ENCODE results near the gene ATP2B1. TPM values are rescaled to one million over a fixed set of nuclear protein-coding genes. Genes with fewer than 3 reads are reported as not detected.

ATP2B1 gene
- total RNA-seq, 1 donor from 2014 or later: 177 TPM

GRCh38 chr12:89589753-89590152 is 118.9 kb downstream of the ATP2B1 start:
- TF ChIP-seq EZH2phosphoT487 (IDR thresholded peaks at IDR 0.05) (no peak), EZH2 (IDR thresholded peaks at IDR 0.05) (no peak)
- TF ChIP-seq, protein P1, sequence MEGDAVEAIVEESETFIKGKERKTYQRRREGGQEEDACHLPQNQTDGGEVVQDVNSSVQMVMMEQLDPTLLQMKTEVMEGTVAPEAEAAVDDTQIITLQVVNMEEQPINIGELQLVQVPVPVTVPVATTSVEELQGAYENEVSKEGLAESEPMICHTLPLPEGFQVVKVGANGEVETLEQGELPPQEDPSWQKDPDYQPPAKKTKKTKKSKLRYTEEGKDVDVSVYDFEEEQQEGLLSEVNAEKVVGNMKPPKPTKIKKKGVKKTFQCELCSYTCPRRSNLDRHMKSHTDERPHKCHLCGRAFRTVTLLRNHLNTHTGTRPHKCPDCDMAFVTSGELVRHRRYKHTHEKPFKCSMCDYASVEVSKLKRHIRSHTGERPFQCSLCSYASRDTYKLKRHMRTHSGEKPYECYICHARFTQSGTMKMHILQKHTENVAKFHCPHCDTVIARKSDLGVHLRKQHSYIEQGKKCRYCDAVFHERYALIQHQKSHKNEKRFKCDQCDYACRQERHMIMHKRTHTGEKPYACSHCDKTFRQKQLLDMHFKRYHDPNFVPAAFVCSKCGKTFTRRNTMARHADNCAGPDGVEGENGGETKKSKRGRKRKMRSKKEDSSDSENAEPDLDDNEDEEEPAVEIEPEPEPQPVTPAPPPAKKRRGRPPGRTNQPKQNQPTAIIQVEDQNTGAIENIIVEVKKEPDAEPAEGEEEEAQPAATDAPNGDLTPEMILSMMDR (IDR thresholded peaks at IDR 0.05): no peak
- Histone ChIP-seq H3K36me3 (peaks cover 17% of the 10 kb centered on the region), H3K27me3 (no peaks in the 10 kb centered on the region), H3K4me1 (peaks cover 17% of the 10 kb centered on the region), H3K9me3 (ENCODE audit: low read depth) (no peaks in the 10 kb centered on the region), H3K27ac (no peak overlapping the region), H3K9ac (no peak overlapping the region), H3F3A (ENCODE audit: low read depth) (peaks cover 10% of the 10 kb centered on the region), H3K79me2 (ENCODE audit: low read depth) (no peaks in the 10 kb centered on the region), H3K4me2 (no peak overlapping the region), H3K4me3 (no peak overlapping the region), H4K20me1 (ENCODE audit: low read depth) (no peaks in the 10 kb centered on the region), H2AFZ (replicated peaks) (no peak overlapping the region)
- H3K27me3 Mint-ChIP-seq (ENCODE audit: insufficient read depth, low read depth): no peaks in the 10 kb centered on the region
- no peaks in the 10 kb centered on the region for H3K9me3 Mint-ChIP-seq
- H3K4me1 Mint-ChIP-seq: peaks cover 13% of the 10 kb centered on the region
- no peak for DNase-seq (ENCODE audit: low spot score)
- peaks cover 23% of the 10 kb centered on the region for H3K36me3 Mint-ChIP-seq
- no peak overlapping the region for H3K4me3 Mint-ChIP-seq
- no peak overlapping the region for H3K27ac Mint-ChIP-seq

GRCh38 chr12:89578499-89578898 is 130.1 kb downstream of the ATP2B1 start:
- no peak overlapping the region for H2AFZ ChIP-seq (replicated peaks)
- peaks cover 14% of the 10 kb centered on the region for H3K4me1 ChIP-seq
- no peak overlapping the region for H3K27ac Mint-ChIP-seq
- DNase-seq (ENCODE audit: low spot score): no peak
- H3K9me3 Mint-ChIP-seq: no peaks in the 10 kb centered on the region
- H3F3A ChIP-seq (ENCODE audit: low read depth): no peaks in the 10 kb centered on the region
- no peak overlapping the region for H3K4me3 Mint-ChIP-seq
- no peaks in the 10 kb centered on the region for H4K20me1 ChIP-seq (ENCODE audit: low read depth)
- no peak for TF ChIP-seq EZH2 (IDR thresholded peaks at IDR 0.05)
- no peak for TF ChIP-seq EZH2phosphoT487 (IDR thresholded peaks at IDR 0.05)
- TF ChIP-seq, protein P1 (IDR thresholded peaks at IDR 0.05): no peak
- H3K27ac ChIP-seq: no peak overlapping the region
- H3K27me3 Mint-ChIP-seq (ENCODE audit: insufficient read depth, low read depth): no peaks in the 10 kb centered on the region
- no peaks in the 10 kb centered on the region for H3K27me3 ChIP-seq
- H3K4me1 Mint-ChIP-seq: peaks cover 9% of the 10 kb centered on the region
- no peaks in the 10 kb centered on the region for H3K9me3 ChIP-seq (ENCODE audit: low read depth)
- H3K79me2 ChIP-seq (ENCODE audit: low read depth): no peaks in the 10 kb centered on the region
- no peak overlapping the region for H3K9ac ChIP-seq
- H3K4me3 ChIP-seq: no peak overlapping the region
- peaks cover 8% of the 10 kb centered on the region for H3K36me3 Mint-ChIP-seq
- H3K36me3 ChIP-seq: no peaks in the 10 kb centered on the region
- no peak overlapping the region for H3K4me2 ChIP-seq

DNA sequence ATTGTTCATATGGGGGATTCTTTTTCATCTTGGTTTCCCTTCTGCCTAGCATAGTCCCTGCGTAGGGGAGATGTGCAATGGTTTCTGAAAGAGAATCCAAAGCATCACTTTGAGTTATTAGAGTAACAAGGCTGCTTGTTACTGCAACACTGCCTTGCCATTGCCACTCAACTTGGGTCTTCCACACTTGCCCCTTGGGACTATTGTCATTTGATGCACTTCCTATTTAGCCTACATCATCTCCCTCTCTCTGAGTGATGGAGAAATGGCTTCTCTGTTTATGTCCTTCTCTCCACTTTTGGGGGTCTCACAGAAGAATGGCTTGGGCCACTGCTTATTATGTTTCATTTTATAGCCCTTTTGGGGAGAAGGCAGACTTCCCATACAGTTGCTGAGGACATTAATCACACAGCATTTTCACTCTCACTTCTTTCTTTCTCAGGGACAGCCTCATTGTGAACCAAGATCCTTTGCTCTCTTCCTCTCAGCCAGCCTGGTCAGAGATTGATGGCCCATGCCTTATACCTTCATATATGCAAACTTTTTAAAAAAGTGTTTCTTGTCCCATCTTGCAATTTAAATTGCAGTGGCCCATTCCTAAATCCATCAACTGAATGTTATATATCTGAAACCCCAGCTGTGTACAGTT is 131.9 kb downstream of the ATP2B1 start:
- no peaks in the 10 kb centered on the region for H4K20me1 ChIP-seq (ENCODE audit: low read depth)
- DNase-seq (ENCODE audit: low spot score): no peak
- peaks cover 14% of the 10 kb centered on the region for H3K4me1 ChIP-seq
- no peak for TF ChIP-seq EZH2 (IDR thresholded peaks at IDR 0.05)
- no peak for TF ChIP-seq EZH2phosphoT487 (IDR thresholded peaks at IDR 0.05)
- TF ChIP-seq, protein P1 (IDR thresholded peaks at IDR 0.05): no peak
- Mint-ChIP-seq H3K27me3 (ENCODE audit: insufficient read depth, low read depth) (no peaks in the 10 kb centered on the region), H3K9me3 (no peaks in the 10 kb centered on the region), H3K4me3 (no peak overlapping the region), H3K27ac (no peak overlapping the region), H3K36me3 (peaks cover 2% of the 10 kb centered on the region), H3K4me1 (peaks cover 9% of the 10 kb centered on the region)
- H3K79me2 ChIP-seq (ENCODE audit: low read depth): no peaks in the 10 kb centered on the region
- H3K27ac ChIP-seq: no peak overlapping the region
- H3K27me3 ChIP-seq: no peaks in the 10 kb centered on the region
- H3K9me3 ChIP-seq (ENCODE audit: low read depth): no peaks in the 10 kb centered on the region
- no peak overlapping the region for H3K9ac ChIP-seq
- no peak overlapping the region for H2AFZ ChIP-seq (replicated peaks)
- H3K36me3 ChIP-seq: no peaks in the 10 kb centered on the region
- H3K4me3 ChIP-seq: no peak overlapping the region
- H3F3A ChIP-seq (ENCODE audit: low read depth): no peaks in the 10 kb centered on the region
- no peak overlapping the region for H3K4me2 ChIP-seq

All from neural progenitor cell (in vitro differentiated cells).